ENCODE measurements around the gene MTR.

Gene MTR

DNA sequence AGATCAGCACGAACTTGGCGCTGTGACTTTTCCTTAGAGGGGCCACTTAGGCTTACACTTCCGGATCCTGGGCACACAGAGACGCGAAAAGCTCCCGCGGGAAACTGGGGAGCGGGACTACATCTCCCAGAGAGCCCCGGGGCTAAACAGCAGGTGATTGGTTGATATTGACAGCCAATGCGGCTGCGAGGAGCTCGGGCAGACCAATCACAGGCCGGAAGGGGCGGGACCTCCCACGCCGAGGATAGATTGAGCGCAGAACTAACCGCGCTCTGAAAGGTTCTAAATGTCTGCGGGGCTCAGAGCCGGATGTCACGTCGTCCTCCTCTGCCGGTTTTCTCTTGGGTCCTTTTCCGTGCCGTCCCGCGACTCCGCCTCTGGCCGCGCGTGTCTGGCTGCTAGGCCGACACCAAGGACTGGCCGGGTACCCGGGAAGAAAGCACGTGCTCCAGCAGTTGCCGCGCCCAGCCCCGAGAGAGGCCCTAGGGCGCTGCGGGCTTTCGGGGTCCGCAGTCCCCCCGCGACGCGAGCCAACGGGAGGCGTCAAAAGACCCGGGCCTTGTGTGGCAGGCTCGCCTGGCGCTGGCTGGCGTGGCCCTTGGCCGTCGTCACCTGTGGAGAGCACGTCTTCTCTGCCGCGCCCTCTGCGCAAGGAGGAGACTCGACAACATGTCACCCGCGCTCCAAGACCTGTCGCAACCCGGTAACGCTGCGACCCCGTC, at the start of gene MTR:
TSS of gene MTR (plus strand) at position 258 of the 722 bp plus-strand sequence. CDS start at position 670, 412 bp downstream.
- DNase-seq (ENCODE audit: low spot score) = peak; percentile 100

DNA sequence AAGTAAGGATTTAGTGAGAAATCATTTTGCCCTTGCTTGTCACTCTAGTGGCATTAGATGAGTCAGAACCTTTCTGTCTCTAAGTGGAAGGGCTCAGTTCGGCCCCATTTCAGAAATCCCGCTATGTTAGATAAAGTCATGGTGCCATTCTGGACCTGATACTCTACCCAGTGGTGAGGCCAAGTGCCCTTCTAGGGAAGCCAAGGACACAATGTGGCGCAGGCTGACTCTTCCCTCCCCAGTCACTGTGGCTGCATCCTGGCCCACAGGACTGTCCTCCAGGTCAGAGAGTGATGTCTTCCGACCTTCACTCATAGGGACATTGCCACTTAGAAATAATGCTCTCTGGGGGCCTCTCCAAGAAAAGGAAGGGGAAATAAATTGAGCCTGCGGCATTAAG, 48.3 kb upstream of the MTR start:
- DNase-seq (ENCODE audit: low spot score) = no peak

DNA sequence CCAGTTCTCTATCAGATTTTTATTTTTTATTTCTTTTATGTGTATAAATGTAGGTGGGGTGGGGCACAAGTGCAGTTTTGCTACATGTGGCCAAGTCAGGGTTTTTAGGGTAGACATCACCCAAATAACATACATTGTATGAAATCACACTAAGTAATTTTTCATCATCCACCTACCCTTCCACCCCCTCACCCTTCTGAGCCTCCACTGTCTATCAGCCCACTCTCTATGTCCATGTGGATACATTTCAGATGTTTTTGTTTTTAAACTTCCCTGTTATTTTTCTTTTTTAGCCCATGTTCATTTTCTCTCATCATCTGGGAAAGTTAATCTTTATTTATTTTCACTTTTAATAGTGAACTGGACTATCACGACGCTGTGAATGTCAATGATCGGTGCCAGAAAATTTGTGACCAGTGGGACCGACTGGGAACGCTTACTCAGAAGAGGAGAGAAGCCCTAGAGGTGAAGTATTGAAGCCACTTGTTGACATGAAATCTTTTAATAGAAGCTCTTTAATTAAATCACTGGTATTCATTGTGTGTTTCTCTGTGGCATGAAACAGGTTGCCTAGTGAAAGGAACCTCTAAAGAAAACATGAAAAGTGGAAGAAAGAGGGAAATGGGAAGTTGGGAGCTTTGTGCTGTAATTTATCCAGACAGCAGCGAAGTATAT, 47.6 kb upstream of the MTR start:
- no peak for DNase-seq (ENCODE audit: low spot score)

DNA sequence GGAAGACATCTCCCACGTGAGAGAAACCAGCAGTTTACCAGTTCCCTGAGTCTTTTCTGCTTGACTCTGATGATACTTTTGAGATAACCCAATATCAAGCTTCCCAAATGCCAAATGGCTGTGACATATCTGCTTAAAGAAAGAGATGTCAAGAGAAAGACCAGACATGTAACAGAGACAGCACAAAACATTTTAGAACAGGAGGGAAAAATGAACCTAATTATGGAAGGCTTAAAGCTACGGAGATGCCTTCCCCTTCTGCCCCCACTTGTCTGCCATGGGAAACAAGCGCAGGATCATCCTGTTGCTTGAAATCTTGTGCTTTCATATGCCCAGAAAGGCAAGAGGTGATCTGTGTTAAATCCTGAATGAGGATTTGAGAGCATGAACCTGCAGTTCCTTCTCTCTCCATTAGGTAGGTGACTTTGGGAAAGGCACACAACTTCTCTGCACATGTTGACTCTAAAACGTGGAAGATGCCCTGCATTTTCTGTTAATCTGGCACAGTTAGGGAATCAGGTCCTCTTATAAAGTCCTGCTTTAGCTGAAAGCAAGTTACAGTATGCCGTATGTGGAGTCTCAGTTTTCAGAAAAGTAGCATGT, 46.7 kb upstream of the MTR start:
- no peak for DNase-seq (ENCODE audit: low spot score)

DNA sequence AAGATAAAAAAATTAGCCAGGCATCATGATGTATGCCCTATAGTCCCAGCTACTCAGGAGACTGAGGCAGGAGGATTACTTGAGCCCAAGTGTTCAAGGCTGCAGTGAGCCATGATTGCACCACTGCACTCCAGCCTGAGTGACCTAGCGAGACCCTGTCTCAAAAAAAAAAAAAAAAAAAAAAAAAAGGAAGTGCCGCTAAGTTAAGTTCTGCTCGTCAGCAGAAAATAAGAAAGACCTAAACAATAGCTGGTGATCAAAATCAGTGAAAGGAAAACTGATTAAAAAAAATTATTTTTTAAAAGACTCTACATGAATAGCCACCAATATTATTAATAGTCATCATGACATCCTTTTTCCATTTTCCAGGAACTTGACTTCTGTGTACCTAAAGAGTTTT, 44.2 kb upstream of the MTR start:
- DNase-seq (ENCODE audit: low spot score) = no peak

DNA sequence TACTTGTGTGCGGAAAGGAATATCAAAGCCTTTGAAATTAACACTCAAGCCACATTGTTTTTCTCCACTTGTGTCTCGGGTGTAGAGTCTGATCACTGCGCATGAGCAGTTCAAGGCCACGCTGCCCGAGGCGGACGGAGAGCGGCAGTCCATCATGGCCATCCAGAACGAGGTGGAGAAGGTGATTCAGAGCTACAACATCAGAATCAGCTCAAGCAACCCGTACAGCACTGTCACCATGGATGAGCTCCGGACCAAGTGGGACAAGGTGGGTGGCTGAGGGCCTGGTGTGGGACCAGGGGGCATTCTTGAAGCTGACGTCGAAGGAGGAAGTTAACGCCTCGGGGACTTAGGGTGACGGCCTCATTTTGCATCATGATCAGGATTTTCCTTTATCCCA, 43.7 kb upstream of the MTR start:
- no peak for DNase-seq (ENCODE audit: low spot score)

DNA sequence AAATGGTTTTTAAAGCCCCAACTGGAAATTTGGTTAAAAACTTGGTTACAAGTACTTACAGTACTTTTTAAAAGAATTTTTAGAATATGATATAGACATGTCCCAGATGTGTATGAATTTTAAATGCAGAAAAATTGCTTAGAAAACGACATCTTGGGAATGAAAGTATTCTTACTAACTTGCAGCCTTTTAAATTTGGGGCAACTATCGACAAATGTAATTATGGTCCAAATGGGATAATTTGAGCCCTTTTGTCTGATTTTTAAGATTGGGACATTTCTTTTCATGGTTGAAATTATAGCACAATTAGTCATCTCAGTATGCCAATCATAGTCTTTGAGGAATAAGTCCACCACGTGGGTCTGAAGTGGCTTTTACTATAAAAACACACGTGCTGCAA, 43.2 kb upstream of the MTR start:
- DNase-seq (ENCODE audit: low spot score) = no peak

DNA sequence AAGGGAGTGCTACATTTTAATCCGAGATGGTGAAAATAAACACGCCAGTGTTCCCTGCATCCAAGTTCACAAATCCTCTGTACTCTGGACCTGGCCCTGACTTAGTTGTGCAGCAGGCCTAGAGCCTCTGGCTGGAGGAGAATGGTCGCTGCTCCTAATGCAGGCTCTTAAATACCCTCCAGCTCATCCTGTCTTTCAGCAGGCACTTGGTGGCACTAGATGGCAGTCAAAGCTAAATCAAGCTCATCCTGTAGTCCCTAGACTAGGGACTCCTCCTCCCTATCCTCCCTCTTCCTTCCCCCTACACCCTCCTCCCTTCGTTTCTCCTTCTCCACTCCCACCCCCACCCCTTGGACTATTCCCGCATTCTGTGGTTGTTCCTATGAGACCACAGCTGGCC, 41.6 kb upstream of the MTR start:
- DNase-seq (ENCODE audit: low spot score) = peak; percentile 18

DNA sequence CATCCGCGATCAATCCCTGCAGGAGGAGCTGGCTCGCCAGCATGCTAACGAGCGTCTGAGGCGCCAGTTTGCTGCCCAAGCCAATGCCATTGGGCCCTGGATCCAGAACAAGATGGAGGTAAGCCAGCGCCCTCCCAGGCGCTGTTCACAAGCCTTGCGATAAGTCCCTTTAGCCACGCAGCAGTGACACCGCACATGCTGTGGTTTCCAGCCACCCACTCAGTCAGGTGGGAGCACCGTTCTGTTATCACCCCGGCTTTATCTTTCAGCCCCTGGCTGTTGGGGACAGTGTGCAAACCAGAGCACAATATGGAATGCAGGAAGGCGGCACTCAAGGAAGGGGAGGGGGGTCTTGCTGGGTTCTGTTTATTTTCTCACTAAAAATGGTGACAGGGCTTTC, 41.1 kb upstream of the MTR start:
- no peak for DNase-seq (ENCODE audit: low spot score)

DNA sequence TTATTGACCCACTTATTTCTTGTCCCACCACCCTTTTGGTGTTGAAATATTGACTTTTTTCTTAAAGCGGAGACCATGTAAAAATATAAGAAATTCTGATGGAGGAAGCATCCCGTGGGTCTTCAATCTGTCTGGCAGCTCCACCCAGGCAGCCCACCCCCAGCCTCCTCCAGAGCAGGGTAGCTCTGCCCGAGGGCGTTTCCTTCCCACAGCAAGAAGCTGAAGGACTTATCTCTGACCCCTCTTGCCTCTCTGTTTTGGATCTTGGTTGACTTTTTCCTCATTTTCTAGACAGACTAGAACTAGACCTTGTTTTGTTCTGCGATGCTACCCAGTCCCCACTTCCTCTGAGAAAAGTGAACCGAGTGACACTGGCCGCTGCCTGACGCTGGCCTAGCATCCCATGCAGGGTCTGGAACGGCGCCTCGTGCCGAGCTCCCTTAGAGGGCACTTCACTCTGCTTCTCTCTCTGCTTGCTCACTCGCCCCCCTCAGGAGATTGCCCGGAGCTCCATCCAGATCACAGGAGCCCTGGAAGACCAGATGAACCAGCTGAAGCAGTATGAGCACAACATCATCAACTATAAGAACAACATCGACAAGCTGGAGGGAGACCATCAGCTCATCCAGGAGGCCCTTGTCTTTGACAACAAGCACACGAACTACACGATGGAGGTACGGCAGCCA, 40.4 kb upstream of the MTR start:
- DNase-seq (ENCODE audit: low spot score) = no peak

DNA sequence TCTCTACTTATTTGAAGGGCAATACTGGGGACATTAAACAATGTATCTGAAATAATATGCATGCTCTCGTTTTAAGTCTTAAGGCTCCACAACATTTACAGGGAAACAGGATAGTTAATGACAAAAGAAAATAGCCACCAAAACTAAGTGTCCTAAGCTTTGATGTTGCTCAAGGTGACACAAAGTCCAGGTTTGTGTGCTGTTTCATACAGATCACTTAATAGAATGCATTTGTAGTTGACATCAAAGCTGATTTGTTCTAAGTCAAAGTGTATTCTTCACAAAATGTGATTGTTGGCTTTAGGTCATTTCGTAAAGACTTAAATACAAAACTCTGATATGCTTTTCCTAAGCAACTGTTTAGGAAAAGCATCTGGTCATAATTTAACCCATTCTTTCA, 37.5 kb upstream of the MTR start:
- no peak for DNase-seq (ENCODE audit: low spot score)

DNA sequence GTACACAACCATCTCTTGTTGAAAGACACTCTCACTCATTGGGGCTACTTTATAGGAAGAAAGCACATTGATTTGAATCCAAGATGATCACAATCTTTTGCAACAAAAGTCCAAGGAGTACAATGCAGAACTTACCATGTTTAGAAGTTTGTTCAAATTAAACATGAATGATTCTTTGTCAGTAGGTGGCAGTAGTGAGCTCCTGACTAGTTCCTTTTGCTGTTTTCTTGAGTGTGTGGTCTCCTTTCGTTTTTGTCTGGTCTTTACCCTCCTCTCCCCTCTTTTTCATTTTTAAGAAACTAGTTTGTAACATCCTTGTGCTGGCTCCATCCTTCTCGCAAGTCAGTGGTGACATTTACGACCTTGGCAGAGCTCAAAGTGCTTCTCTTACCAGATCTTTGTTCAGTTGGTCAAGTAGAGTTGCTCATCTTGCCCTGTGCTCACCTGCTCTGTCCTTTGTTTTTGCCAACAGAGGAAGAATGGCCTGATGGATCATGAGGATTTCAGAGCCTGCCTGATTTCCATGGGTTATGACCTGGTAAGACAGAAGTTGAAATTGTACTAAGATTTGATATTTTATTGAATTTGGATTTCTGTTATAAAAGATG, 35.7 kb upstream of the MTR start:
- DNase-seq (ENCODE audit: low spot score) = peak; percentile 52

DNA sequence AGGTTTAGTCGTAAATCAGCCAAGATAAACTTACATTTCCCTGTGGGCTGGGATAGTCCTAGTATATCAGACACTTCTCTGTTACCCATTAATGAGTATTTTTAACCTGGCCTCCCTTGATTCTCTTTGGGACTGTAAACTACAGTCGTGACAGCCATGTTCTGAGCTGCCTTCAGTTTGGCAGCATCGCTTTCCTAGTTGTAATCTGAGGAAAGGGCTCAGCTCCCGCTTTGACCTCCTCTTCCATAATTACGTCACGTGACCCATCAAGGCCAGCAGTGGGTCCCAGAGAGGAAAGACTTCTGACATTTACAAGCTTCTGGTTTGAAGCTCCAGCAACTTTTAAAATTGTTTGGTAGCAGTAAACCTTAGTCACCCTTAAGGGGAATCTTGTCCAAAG, 34.6 kb upstream of the MTR start:
- no peak for DNase-seq (ENCODE audit: low spot score)

DNA sequence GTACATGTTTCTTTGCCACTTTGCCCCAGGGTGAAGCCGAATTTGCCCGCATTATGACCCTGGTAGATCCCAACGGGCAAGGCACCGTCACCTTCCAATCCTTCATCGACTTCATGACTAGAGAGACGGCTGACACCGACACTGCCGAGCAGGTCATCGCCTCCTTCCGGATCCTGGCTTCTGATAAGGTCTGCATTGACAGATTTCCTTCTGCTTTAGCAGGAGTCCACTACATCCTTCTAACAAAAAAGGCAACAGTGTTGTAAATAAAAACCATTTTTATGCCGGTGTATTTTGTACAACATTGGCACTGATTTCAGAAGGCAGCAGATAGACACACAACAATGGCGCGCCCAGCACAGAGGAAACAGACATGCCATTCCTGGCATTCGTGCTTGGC, 34.1 kb upstream of the MTR start:
- no peak for DNase-seq (ENCODE audit: low spot score)

DNA sequence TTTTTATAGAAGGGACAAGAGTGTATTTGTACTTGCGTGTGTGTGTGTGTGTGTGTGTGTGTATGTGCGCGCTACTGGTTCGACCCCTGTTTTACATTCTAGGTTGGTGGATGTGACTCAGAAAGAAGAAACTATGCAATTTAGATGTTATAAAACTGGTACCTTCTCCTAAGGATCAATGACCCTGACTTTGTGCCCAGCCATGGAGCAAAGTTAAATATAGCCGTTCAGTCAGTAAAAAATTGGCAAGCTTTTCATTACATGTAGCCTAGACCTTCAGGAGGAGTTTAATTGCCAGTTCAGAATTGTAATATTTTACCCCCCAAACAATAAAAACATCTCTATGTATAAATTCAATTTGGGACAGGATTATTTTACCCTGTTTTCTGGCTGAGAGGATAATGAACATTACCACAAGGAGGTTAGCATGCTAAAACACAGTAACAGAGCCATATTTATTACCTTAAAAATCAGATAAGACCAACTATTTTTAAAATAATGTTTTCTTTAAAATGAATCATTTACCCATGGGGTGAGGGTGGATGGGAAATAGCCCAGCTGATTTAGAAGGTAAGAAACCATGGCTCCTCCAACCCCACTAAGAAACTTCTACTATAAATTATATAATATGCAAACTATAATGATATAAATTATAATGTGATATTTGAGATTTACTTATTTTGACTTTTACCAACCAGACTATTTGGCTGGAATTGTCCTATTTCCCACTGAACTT, 33.5 kb upstream of the MTR start:
- DNase-seq (ENCODE audit: low spot score) = no peak

DNA sequence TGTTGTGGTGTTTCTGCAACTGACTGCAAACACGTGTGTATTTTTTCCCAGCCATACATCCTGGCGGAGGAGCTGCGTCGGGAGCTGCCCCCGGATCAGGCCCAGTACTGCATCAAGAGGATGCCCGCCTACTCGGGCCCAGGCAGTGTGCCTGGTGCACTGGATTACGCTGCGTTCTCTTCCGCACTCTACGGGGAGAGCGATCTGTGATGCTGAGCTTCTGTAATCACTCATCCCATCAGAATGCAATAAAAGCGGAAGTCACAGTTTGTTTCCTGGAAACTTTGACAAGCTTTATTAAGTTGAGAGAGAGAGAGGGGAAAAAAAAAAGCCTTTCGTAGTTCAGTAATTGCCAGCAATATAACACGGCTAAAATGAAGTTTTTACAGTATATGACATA, 32.7 kb upstream of the MTR start:
- no peak for DNase-seq (ENCODE audit: low spot score)

DNA sequence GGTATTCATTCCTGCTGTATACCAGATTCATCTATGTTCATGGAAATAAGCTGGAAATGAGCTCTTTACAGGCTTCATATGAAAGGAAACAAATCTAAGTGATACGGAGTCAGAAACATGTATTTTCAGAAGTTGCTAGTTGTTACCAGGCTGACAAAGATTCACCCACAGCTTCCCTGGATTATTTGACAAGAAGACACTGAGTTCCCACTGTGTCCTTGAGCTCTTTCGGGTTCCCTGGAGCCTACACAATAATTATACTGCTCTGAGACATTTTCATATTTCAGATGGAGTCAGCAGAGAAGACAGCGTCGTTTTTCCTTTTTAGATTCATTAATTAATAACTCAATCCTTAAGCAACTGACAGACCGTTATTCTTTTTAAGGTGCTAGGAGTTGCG, 29.3 kb upstream of the MTR start:
- no peak for DNase-seq (ENCODE audit: low spot score)

DNA sequence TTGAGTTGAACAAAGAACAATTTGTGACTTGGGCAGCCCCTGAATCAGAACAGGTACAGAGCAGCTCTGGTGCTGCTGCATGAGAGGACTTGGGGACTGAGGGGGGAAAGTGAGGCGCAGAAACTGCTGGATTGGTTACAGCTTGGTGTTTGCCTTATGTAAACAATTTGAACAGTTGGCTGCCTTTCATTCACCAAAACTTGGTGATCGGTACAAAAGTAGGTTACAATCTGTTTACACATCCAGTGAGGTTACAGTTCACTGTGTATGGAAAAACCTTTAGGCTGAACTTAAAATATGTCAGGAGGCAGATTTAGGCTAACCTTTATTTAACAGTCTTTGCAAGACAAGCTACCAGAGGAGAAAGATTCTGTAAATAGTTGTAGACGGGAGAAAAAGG, 28.6 kb upstream of the MTR start:
- DNase-seq (ENCODE audit: low spot score) = no peak

DNA sequence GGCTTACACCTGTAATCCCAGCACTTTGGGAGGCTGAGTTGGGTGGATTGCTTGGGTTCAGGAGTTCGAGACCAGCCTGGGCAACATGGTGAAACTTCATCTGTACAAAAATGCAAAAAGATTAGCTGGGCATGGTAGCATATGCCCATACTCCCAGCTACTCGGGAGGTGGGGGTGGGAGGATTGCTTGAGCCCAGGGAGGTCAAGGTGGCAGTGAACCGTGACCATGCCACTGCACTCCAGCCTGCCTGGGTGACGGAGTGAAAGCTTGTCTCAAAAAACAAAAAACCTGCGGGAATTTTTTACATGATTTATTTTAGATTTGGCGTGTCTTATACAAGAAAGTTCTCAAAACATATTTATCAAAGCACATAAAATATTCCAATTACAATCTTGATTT, 27.8 kb upstream of the MTR start:
- DNase-seq (ENCODE audit: low spot score) = no peak

DNA sequence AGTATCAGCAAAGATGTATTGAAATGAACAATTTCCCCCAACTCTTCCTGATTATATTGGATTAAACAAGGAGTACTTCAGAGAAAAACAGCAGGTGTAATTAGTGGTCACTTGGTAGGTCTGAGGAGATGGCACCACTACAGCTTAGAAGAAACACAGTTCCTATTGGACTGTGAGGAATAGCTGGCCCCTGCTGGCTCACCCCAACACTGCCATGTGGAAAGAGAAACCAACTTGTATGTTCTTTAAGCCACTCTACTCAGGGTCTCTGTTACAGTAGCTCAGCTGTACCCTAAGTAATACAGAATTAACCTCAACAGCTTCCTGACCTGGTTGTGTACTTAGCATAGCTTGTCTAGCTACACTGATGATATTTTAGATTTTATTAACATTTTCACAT, 26.5 kb upstream of the MTR start:
- DNase-seq (ENCODE audit: low spot score) = no peak

DNA sequence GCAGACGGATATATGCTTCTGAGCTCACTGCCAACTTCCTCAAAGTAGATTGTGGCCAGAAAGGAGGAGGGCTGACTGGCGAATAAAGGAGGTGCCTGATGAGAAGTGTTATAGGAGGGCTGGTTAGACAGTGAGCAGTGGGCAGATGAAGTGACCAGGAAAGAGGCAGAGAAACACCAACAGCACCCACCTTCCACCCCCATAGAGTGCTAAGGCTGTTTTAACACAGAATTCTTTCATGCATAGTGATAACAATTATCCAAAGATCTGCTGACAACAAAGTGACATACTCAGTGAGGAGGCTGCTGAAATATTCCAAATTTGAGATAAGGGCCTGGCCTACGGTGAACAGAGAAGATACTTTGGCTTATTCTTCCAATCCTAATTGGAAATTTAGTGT, 21.2 kb upstream of the MTR start:
- no peak for DNase-seq (ENCODE audit: low spot score)

DNA sequence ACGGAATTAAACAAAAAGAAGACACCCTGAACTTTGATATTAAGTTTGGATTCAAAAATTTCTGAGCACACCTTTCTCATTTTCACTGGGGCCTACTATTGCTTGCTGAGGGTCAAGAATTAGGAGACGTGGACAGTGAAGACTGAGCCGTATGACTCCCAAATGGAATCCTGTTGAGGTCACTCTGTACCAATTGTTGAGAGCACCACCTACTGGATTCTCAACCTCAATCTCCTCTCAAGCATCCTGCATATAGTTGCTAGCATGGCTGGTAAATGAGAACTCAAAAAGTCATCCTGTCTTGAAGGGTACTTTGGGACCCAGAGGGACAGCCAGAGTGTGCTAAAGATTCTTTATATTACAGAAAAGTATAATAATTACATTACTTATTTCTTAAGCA, 20.2 kb upstream of the MTR start:
- peak; percentile 25 for DNase-seq (ENCODE audit: low spot score)

Data from AG08395 (cell line).